Activated CD4-positive, alpha-beta T cell treated with anti-CD3 and anti-CD28 coated beads, Interleukin-2, amount 50 U/mL, for 16 hours (primary cell): ENCODE results near the gene WT1.

Experiments used
- DNase-seq: peaks from one replicate; pipeline ENCODE4 v3.0.0-alpha.2; 2020

The WT1 gene

GRCh38 chr11:32438346-32438865, 3.1 kb upstream of the WT1 start:
- no peak for DNase-seq

- DNase-seq: no peak
These were observed 2.4 kb upstream of the WT1 start for GRCh38 chr11:32437495-32438345.

GRCh38 chr11:32436751-32437494, 1.6 kb upstream of the WT1 start:
- DNase-seq: no peak

GRCh38 chr11:32435942-32436750, 807 bp upstream of the WT1 start:
- no peak for DNase-seq

GRCh38 chr11:32435152-32435480, 223 bp downstream of the WT1 start:
- no peak for DNase-seq

GRCh38 chr11:32434356-32435151, 785 bp downstream of the WT1 start:
- DNase-seq: no peak

GRCh38 chr11:32433914-32434355, 1.4 kb downstream of the WT1 start:
- DNase-seq: no peak

GRCh38 chr11:32433101-32433913, 2.0 kb downstream of the WT1 start:
- DNase-seq: no peak

GRCh38 chr11:32432565-32432964, 2.8 kb downstream of the WT1 start:
- no peak for DNase-seq

GRCh38 chr11:32430568-32431381, 4.6 kb downstream of the WT1 start:
- no peak for DNase-seq

GRCh38 chr11:32429477-32429876, 5.9 kb downstream of the WT1 start:
- no peak for DNase-seq

GRCh38 chr11:32428665-32429303, 6.6 kb downstream of the WT1 start:
- DNase-seq: no peak

GRCh38 chr11:32427935-32428664, 7.2 kb downstream of the WT1 start:
- no peak for DNase-seq

- no peak for DNase-seq
These were observed 7.8 kb downstream of the WT1 start for GRCh38 chr11:32427616-32427934.

GRCh38 chr11:32426819-32427615, 8.3 kb downstream of the WT1 start:
- no peak for DNase-seq

GRCh38 chr11:32426192-32426591, 9.1 kb downstream of the WT1 start:
- DNase-seq: no peak

GRCh38 chr11:32425761-32426160, 9.6 kb downstream of the WT1 start:
- DNase-seq: no peak

GRCh38 chr11:32422545-32422944, 12.8 kb downstream of the WT1 start:
- DNase-seq: no peak

GRCh38 chr11:32421992-32422391, 13.3 kb downstream of the WT1 start:
- DNase-seq: no peak
